Activated B cell treated with CpG ODN at 0.5 μM for 24 hours (primary cell): ENCODE measurements around the gene GLE1. TPM values are rescaled to one million over a fixed set of nuclear protein-coding genes. Genes with fewer than 3 reads are reported as not detected.

ENCODE experiments used
- ATAC-seq: fragments of 200-7000 bp; cut with Tn5 transposase; one replicate; pipeline ENCODE4 v1.10.0; 2021; ENCODE audit warnings: low read depth, mild to moderate bottlenecking, moderate library complexity
- CTCF ChIA-PET: fragments of 350-600 bp; sonication (Branson Sonifier 250); formaldehyde crosslinking; loops from one replicate; lab custom pipeline; 2021; ENCODE audit warnings: antibody characterized with exemption; lab: Charles Lee
- POLR2A ChIA-PET: fragments of 350-600 bp; sonication (Branson Sonifier 250); formaldehyde crosslinking; loops from one replicate; lab custom pipeline; 2021; ENCODE audit warnings: antibody characterized with exemption; lab: Charles Lee
- DNase-seq: peaks from one replicate; pipeline ENCODE4 v3.0.0; 2022
- H3K27ac Mint-ChIP-seq: one replicate; pipeline ENCODE4 v1.8.0; 2020; ENCODE audit warnings: mixed read lengths
- H3K27me3 Mint-ChIP-seq: one replicate; pipeline ENCODE4 v1.8.0; 2021; ENCODE audit warnings: mixed read lengths
- H3K36me3 Mint-ChIP-seq: one replicate; pipeline ENCODE4 v1.8.0; 2021; ENCODE audit warnings: low read depth, mixed read lengths
- H3K4me1 Mint-ChIP-seq: one replicate; pipeline ENCODE4 v1.8.0; 2021; ENCODE audit warnings: mixed read lengths
- H3K4me3 Mint-ChIP-seq: one replicate; pipeline ENCODE4 v1.8.0; 2020; ENCODE audit warnings: mild to moderate bottlenecking, mixed read lengths
- H3K9me3 Mint-ChIP-seq: one replicate; pipeline ENCODE4 v1.8.0; 2020; ENCODE audit warnings: mixed read lengths
- CTCF ChIP-seq: fragments of 200-600 bp; IDR thresholded peaks from one replicate; pipeline ENCODE4 v1.8.0; 2022; ENCODE audit warnings: antibody characterized with exemption, mild to moderate bottlenecking
- intact Hi-C: fragments of 100-400 bp; cut with micrococcal nuclease; formaldehyde crosslinking; loops from one replicate; pipeline ENCODE4 v1.15.1; 2024
- total RNA-seq: library from RNA; stranded (reverse); gene quantifications from 2 replicates; pipeline ENCODE4 v1.2.3, GENCODE V29; 2022

The GLE1 gene
- total RNA-seq, 1 donor from 2014 or later, result 31.8 TPM

GRCh38 chr9:128485414-128485855 lies 19.1 kb upstream of the GLE1 start:
- POLR2A ChIA-PET, result no interaction called here
- intact Hi-C loops, result no loop called here
- H3K27ac Mint-ChIP-seq, result no peak overlapping the region
- no peaks in the 10 kb centered on the region for H3K9me3 Mint-ChIP-seq
- no peaks in the 10 kb centered on the region for H3K4me1 Mint-ChIP-seq
- CTCF ChIA-PET, result no interaction called here
- no peak for DNase-seq
- ATAC-seq, result no peak
- no peaks in the 10 kb centered on the region for H3K27me3 Mint-ChIP-seq
- peaks cover 85% of the 10 kb centered on the region for H3K36me3 Mint-ChIP-seq
- TF ChIP-seq CTCF, result no peak
- no peak overlapping the region for H3K4me3 Mint-ChIP-seq

GRCh38 chr9:128486201-128486600 lies 18.3 kb upstream of the GLE1 start:
- no peak for ATAC-seq
- CTCF ChIA-PET, result no interaction called here
- Mint-ChIP-seq H3K36me3 (peaks cover 86% of the 10 kb centered on the region), H3K9me3 (no peaks in the 10 kb centered on the region), H3K27ac (no peak overlapping the region), H3K27me3 (no peaks in the 10 kb centered on the region), H3K4me1 (no peaks in the 10 kb centered on the region), H3K4me3 (no peak overlapping the region)
- intact Hi-C loops, result no loop called here
- POLR2A ChIA-PET, result no interaction called here
- TF ChIP-seq CTCF, result no peak
- DNase-seq, result no peak

- no peak for TF ChIP-seq CTCF
- Mint-ChIP-seq H3K4me3 (no peak overlapping the region), H3K9me3 (no peaks in the 10 kb centered on the region), H3K27me3 (no peaks in the 10 kb centered on the region), H3K36me3 (peaks cover 62% of the 10 kb centered on the region), H3K4me1 (peaks cover 8% of the 10 kb centered on the region), H3K27ac (no peak overlapping the region)
- CTCF ChIA-PET, result no interaction called here
- POLR2A ChIA-PET, result no interaction called here
- no peak for DNase-seq
- no peak for ATAC-seq
- intact Hi-C loops, result no loop called here
Observed at GRCh38 chr9:128493424-128493823, 11.1 kb upstream of the GLE1 start.

GRCh38 chr9:128494108-128494745 lies 10.3 kb upstream of the GLE1 start:
- H3K36me3 Mint-ChIP-seq, result peaks cover 64% of the 10 kb centered on the region
- peaks cover 8% of the 10 kb centered on the region for H3K4me1 Mint-ChIP-seq

GRCh38 chr9:128494746-128495129 lies 9.8 kb upstream of the GLE1 start:
- Mint-ChIP-seq H3K4me1 (peaks cover 8% of the 10 kb centered on the region), H3K9me3 (no peaks in the 10 kb centered on the region), H3K27ac (peak overlapping the region; percentile 18), H3K36me3 (peaks cover 64% of the 10 kb centered on the region), H3K27me3 (no peaks in the 10 kb centered on the region), H3K4me3 (no peak overlapping the region)
- DNase-seq (no peak), ATAC-seq (no peak)
- ChIA-PET POLR2A (interaction anchor here (0.7 kb wide), 1 partner anchor 10 kb away, joined by 4 read pairs; the partner anchor contains the start of gene GLE1), CTCF (no interaction called here)
- TF ChIP-seq CTCF, result no peak
- intact Hi-C loops, result no loop called here

More at GRCh38 chr9:128494108-128494745, 10.3 kb upstream of the GLE1 start:
- DNase-seq (no peak), ATAC-seq (peak; percentile 37)
- ChIA-PET CTCF (no interaction called here), POLR2A (interaction anchor here (0.7 kb wide), 1 partner anchor 11 kb away, joined by 4 read pairs; the partner anchor contains the start of gene GLE1)
- peak overlapping the region; percentile 18 for H3K27ac Mint-ChIP-seq
- no peak for TF ChIP-seq CTCF
- intact Hi-C loops, result no loop called here
- no peak overlapping the region for H3K4me3 Mint-ChIP-seq
- no peaks in the 10 kb centered on the region for H3K9me3 Mint-ChIP-seq
- H3K27me3 Mint-ChIP-seq, result no peaks in the 10 kb centered on the region
